Amygdala (tissue), 56 donors: ENCODE data around the gene LRP1B.
"Not testable (repeated sequence)": the region's sequence is repeated elsewhere in the genome, so short reads cannot be mapped to it uniquely, and the experiment has no call there.

ENCODE experiments used
- DNase-seq, 56 donors: peaks; one replicate each; lab custom pipeline; 2025; lab: John Stamatoyannopoulos, UW

Gene LRP1B

GRCh38 chr2:140680862-140681261 lies 1450.0 kb downstream of the LRP1B start:
- DNase-seq, result no peak

- DNase-seq, result no peak
Measured at GRCh38 chr2:140679752-140680151, 1451.1 kb downstream of the LRP1B start.

GRCh38 chr2:140669911-140670310 lies 1460.9 kb downstream of the LRP1B start:
- DNase-seq, result no peak

GRCh38 chr2:140667203-140667602 lies 1463.6 kb downstream of the LRP1B start:
- no peak for DNase-seq

GRCh38 chr2:140662504-140662903 lies 1468.3 kb downstream of the LRP1B start:
- no peak for DNase-seq

- DNase-seq, result no peak
Measured at GRCh38 chr2:140658760-140659692, 1471.8 kb downstream of the LRP1B start.

- no peak for DNase-seq
Measured at GRCh38 chr2:140657657-140658056, 1473.2 kb downstream of the LRP1B start.

- DNase-seq, result no peak
Measured at GRCh38 chr2:140654565-140654964, 1476.3 kb downstream of the LRP1B start.

GRCh38 chr2:140650825-140651224 lies 1480.0 kb downstream of the LRP1B start:
- DNase-seq, result no peak

GRCh38 chr2:140650134-140650533 lies 1480.7 kb downstream of the LRP1B start:
- not testable (repeated sequence) for DNase-seq

GRCh38 chr2:140648393-140648792 lies 1482.4 kb downstream of the LRP1B start:
- no peak for DNase-seq

GRCh38 chr2:140643761-140644187 lies 1487.0 kb downstream of the LRP1B start:
- no peak for DNase-seq

- no peak for DNase-seq
Measured at GRCh38 chr2:140641163-140641562, 1489.7 kb downstream of the LRP1B start.

- no peak for DNase-seq
Measured at GRCh38 chr2:140639628-140640027, 1491.2 kb downstream of the LRP1B start.

GRCh38 chr2:140630557-140630956 lies 1500.3 kb downstream of the LRP1B start:
- no peak for DNase-seq

- no peak for DNase-seq
Measured at GRCh38 chr2:140627885-140628284, 1502.9 kb downstream of the LRP1B start.

GRCh38 chr2:140627136-140627535 lies 1503.7 kb downstream of the LRP1B start:
- DNase-seq, result no peak

- no peak for DNase-seq
Measured at GRCh38 chr2:140624200-140624599, 1506.6 kb downstream of the LRP1B start.

- no peak for DNase-seq
Measured at GRCh38 chr2:140621583-140622362, 1509.0 kb downstream of the LRP1B start.

GRCh38 chr2:140604788-140605187 lies 1526.0 kb downstream of the LRP1B start:
- DNase-seq, result no peak

GRCh38 chr2:140604096-140604495 lies 1526.7 kb downstream of the LRP1B start:
- no peak for DNase-seq

- no peak for DNase-seq
Measured at GRCh38 chr2:140603416-140603815, 1527.4 kb downstream of the LRP1B start.
